ENCODE data around the gene ITGAE. TPM values are rescaled to one million over a fixed set of nuclear protein-coding genes. Genes with fewer than 3 reads are reported as not detected.
A peak's percentile ranks its signal among the peaks of the same experiment; 100 is the strongest.

Gene ITGAE
- total and polyA plus RNA-seq, 7 donors = 13.8 to 47.8 (median 23.6) TPM

- Histone ChIP-seq H3K27me3 (ENCODE audit: insufficient read depth in 3 of 3, low read length in 2 of 3) (no peaks in the 10 kb centered on the region), H3K36me3 (ENCODE audit: insufficient read depth in 1 of 2, low read depth in 1 of 2) (peaks cover 0 to 25% of the 10 kb centered on the region in 2 donors), H3K4me3 (no peak overlapping the region), H3K9me3 (no peaks in the 10 kb centered on the region), H3K4me1 (no peaks in the 10 kb centered on the region), H3K27ac (no peak overlapping the region)
- WGBS, 3 donors = 77 to 84% (median 78%) methylated on average over 19 of the region's 19 CpGs
- DNase-seq (peak in 1 of 2 donors; percentile 42), ATAC-seq (peak in 3 of 4 donors; percentile 13 to 37 (median 30))
- no peak for TF ChIP-seq CTCF (IDR thresholded peaks at IDR 0.05)
- intact Hi-C loops (cut with DNase I) = no loop called here
These were observed 1.7 kb upstream of the ITGAE start for GRCh38 chr17:3802461-3803307.

- Histone ChIP-seq H3K27ac (no peak overlapping the region), H3K4me3 (no peak overlapping the region), H3K9me3 (no peaks in the 10 kb centered on the region), H3K4me1 (no peaks in the 10 kb centered on the region), H3K36me3 (ENCODE audit: insufficient read depth in 1 of 2, low read depth in 1 of 2) (peaks cover 0 to 16% of the 10 kb centered on the region in 2 donors), H3K27me3 (ENCODE audit: insufficient read depth in 3 of 3, low read length in 2 of 3) (no peaks in the 10 kb centered on the region)
- ATAC-seq = no peak
- intact Hi-C loops (cut with DNase I) = no loop called here
- DNase-seq = no peak
- no peak for TF ChIP-seq CTCF (IDR thresholded peaks at IDR 0.05)
- WGBS, 3 donors = 88 to 92% (median 92%) methylated on average over 10 of the region's 10 CpGs
These were observed 804 bp upstream of the ITGAE start for GRCh38 chr17:3801792-3802191.

GRCh38 chr17:3801347-3801746, 359 bp upstream of the ITGAE start:
- no peak for TF ChIP-seq CTCF (IDR thresholded peaks at IDR 0.05)
- ATAC-seq = no peak

GRCh38 chr17:3799181-3799945, 1.6 kb downstream of the ITGAE start:
- ATAC-seq = no peak
- Histone ChIP-seq H3K4me1 (no peaks in the 10 kb centered on the region), H3K27ac (no peak overlapping the region), H3K4me3 (no peak overlapping the region), H3K36me3 (ENCODE audit: insufficient read depth in 1 of 2, low read depth in 1 of 2) (peaks cover 0 to 8% of the 10 kb centered on the region in 2 donors), H3K27me3 (ENCODE audit: insufficient read depth in 3 of 3, low read length in 2 of 3) (no peaks in the 10 kb centered on the region), H3K9me3 (no peaks in the 10 kb centered on the region)
- DNase-seq = no peak
- intact Hi-C loops (cut with DNase I) = no loop called here
- no peak for TF ChIP-seq CTCF (IDR thresholded peaks at IDR 0.05)
- 86 to 87% (median 87%) methylated on average over 12 of the region's 12 CpGs for WGBS, 3 donors

More at GRCh38 chr17:3801347-3801746, 359 bp upstream of the ITGAE start:
- H3K27me3 ChIP-seq (ENCODE audit: insufficient read depth in 3 of 3, low read length in 2 of 3) = no peaks in the 10 kb centered on the region
- WGBS, 3 donors = 79 to 81% (median 81%) methylated on average over 7 of the region's 7 CpGs
- H3K4me3 ChIP-seq = no peak overlapping the region
- H3K4me1 ChIP-seq = no peaks in the 10 kb centered on the region
- intact Hi-C loops (cut with DNase I) = no loop called here
- no peaks in the 10 kb centered on the region for H3K9me3 ChIP-seq
- H3K27ac ChIP-seq = no peak overlapping the region
- no peak for DNase-seq
- peaks cover 0 to 12% of the 10 kb centered on the region in 2 donors for H3K36me3 ChIP-seq (ENCODE audit: insufficient read depth in 1 of 2, low read depth in 1 of 2)
